HG02884 (cell line): Measurements from ENCODE around the gene GBF1.

Experiments used
- ATAC-seq: cut with Tn5 transposase; IDR thresholded peaks from one replicate; pipeline ENCODE4 v1.9.1; 2021; ENCODE audit warnings: mild to moderate bottlenecking, moderate library complexity; ENCODE audit not compliant: unreplicated experiment

GBF1 gene

DNA sequence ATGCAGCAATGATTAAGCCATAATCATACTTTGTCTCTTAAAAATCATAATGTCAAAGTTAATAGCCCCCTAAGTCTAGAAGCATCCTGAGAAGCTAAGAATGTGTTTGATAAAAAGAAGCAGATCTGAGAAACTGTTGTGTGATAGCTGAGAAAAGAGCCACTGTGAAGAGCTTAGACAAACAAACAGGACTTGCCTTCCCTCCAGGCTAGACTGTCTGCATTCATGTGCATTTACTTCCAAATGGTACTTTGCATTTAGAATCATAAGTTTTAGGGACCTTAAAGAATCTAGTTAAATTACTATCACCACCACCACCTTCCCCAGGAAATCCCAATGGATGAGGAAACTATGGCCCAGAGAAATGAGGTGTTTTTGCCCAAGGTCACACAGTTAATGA is 87.4 kb downstream of the GBF1 start:
- no peak for ATAC-seq

DNA sequence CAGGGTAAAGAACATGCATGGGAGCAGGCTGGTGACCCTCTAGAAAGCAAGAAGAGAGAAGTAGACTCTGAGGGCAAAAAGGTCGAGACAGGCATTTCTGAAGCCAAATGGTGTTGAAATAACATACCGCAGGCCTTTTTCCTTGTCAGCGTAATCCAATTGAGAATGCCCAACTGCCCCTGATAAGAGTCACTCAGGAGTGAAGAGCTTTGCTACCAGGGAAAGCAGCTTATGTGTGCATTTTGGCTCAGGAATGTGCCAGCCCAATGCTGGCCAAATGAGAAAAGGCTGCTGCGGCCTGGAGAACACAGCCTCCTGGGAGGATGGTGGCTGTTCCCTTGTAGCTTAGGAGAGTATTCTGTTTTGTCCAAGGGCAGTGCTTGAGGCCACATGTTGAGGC is 88.8 kb downstream of the GBF1 start:
- ATAC-seq: no peak

DNA sequence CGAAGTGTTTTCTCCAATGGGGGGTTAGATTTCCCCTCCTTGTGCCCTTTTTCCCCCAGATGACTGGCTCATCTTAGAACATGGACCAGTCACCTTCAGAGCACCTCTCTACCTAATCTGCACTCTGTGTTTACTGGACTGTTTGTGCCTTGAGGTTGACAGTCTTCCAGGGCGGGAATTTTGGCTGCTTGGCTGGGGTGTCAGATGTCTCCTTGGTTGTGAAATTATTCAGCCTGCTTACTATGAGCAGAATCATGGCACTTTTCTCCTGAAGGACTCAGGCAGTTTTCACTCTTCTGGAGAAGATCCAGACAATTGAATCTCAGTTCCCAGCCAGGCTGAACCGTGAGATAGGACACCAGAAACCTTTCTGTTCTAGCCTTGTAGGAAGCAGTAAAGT is 89.9 kb downstream of the GBF1 start:
- no peak for ATAC-seq

DNA sequence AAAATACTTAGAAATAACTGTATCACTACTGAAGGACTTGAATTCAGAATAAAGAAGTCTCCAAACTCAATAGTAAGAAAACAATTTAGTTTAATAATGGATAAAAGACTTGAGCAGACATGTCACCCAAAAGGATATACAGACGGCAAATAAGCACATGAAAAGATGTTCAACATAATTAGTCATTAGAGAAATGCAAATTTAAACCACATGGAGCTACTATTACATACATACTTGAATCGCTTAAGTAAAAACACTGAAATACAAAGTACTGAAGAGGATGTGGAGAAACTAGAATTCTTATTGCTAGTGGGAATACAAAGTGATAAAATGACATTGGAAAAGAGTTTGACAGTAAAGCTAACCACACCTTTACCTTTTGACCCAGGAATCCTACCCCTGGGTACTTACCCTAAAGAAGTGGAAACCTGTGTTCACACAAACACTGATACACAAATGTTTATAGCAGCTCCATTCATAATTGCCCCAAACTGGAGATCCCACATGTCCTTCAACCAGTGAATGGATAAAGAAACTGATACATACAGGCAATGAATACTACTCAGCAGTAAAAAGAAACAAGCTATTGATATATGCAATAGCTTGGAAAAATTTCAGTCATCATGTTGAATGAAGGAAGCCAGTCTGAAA is 95.8 kb downstream of the GBF1 start:
- ATAC-seq: no peak

DNA sequence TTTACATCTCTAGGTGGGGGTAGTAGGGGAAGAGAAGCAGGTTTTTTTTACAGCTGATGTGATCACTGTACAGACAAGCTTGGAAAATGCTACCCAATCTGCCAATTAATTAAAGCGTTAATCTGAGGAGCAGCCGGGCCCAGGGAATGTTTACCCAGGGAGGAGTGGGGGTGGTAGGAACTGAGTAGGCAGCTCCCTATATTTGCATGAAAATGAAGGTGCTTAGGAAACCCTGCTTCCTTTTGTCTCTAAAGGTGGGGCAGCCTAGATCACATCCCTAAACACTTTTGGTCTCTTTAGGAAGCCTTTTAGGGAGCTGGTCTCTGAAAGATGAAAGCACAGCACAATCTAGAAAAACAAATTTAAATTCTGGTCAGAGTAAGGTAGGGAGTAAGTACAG is 97.1 kb downstream of the GBF1 start:
- no peak for ATAC-seq

DNA sequence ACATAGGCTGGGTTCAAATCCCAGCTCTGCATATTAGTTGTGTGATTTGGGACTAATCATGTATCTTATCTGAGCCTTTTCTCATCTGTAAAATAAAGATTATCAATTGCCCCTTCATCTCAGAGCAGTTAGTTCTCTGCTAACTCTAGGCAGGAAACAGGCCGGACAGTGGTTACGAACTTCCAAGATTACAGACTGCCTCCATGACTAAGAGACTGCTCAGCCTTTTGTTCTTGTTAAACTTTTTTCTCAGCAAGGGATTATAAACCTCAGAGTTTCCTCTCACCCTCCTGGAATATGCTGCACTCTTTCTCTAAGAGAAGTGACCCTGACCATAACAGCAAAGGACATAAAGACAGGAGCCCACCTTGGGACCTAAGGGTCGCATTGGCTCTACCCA is 97.6 kb downstream of the GBF1 start:
- no peak for ATAC-seq

DNA sequence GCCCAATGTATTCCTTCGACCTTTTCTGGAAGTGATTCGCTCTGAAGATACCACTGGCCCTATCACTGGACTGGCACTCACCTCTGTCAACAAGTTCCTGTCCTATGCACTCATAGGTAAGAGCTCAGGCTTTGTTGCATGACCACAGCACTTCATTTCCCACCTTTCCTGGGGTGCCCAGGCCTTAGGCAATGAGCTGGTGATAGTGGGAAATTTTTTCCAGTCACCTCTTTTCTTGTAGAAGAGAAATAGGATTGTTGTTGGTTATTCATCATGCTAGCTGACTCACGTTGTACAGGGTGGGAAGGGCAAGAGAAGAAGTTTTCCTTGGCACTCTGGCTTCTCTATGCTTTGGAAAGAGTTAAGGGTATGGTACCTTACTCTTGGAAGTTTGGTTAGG is 98.7 kb downstream of the GBF1 start:
- no peak for ATAC-seq

DNA sequence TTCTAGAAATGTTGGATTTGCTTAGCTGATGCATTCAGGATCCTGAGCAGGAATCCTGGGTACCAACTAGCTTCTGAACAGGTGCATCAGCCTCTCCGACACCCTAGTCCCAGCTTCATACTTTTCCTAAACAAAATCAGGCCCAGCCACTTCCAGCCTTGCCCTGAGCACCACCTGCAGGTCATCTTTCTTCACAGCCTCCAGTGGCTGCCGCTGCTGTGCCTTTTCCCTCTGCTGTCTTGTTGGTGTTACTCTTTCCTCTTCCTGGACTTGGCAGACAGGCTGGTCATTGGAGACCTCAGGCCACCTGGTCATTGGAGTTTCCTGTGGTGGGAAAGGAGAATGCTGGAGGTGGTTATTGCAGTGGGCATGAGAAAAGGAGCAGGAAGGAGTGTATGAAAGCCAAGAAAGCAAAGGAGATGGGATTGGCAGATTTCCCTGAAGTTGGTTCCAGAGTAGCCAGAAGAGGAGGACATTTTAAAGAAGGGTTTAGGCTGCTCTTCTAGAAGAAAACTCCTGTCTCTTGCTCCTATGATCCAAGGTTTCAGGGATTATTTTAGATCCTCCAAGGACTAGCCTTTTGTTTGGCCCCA is 102.0 kb downstream of the GBF1 start:
- ATAC-seq: no peak

DNA sequence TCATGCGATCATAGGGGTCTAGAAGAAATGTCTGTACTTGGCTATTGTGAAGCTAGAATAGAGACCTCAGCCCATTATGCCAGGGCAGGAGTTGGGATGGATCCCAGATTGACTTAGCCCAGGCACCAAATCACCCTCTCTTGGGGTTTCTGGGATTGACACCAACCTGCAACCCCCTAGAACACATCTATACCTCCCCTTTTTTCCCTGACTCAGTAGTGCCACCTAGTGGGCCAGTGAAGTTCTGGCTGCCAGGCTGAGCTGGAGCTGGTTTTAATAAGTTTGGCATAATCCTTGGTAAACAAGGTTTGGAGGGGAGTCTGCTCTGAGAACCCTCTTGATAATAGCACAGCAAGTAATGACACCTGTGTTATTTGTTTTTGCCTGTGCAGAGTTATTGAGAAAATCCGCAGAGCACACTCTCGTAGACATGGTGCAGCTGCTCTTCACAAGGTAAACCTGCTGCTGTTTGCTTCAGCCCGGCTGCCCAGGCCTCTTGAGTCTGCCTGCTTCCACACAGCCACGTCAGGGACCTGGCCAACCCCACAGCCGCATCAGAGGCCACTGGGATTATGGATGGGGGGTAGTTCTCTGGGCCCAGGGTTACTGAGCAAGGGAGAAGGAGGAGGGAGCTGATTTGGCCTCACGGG is 106.9 kb downstream of the GBF1 start:
- no peak for ATAC-seq

DNA sequence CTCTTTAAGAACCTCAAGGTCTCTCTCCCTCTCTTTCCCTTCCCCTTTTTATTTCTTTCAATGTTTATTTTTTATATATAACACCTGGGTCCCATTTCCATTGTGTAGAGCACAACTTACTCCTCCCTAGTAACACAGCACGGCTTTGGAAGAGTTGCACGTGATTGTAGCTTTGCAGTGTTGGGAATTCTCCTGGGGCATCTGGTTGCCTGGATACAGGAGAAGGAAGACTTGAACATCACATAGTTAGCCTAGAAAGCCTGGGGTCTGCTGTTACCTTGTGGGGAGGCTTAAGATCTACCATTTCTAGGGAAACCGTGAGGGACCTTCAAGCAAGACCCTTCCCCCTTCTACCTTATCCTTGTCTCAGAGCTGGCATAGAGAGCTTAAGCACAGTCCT is 109.1 kb downstream of the GBF1 start:
- ATAC-seq: no peak

DNA sequence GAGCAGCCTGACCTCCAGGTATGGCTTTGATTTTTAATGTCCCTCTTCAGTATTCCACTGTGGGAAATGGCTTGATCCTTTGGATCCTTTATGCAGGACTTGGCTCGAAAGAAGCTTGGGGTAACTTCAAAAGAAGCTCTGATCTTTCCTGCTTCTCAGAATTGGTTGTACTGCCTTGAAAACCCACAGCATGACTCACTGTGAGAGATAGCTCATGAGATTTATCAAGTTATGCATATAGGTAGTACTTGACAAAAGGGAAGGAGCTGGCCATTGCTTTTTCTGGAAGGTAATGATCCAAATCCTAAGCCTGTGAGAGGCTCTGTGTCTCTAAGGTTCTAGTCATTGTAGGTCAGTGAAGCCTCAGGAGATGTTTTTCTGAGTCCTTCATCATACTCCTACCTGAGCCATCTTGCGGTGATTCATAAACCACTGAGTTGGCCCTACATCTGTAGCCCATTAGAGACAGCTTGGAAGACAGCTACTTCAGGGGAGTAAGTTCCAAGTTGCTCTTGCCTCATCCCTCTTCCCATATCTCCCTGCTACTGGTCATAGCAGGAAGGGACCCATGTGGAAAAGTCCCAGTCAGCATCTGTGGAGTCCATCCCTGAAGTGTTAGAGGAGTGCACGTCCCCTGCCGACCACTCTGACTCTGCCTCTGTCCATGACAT is 113.5 kb downstream of the GBF1 start:
- no peak for ATAC-seq

DNA sequence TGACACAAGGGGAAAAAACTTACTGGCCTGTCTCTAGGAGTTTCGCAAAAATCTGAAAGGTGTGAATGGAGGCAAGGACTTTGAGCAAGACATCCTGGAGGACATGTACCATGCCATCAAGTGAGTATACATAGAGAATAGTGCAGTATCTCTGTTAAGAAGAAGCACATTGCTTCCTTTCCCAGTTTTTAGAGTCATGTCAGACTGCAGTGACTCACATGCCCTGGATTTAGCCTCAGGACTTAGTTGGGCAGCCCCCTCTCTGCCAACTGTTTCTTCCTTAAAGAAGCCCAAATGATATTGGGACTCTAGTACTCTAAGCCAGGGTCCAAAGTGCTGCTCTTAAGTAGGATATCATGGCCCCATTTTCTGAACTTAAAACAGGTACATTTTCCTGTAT is 122.1 kb downstream of the GBF1 start:
- ATAC-seq: no peak

DNA sequence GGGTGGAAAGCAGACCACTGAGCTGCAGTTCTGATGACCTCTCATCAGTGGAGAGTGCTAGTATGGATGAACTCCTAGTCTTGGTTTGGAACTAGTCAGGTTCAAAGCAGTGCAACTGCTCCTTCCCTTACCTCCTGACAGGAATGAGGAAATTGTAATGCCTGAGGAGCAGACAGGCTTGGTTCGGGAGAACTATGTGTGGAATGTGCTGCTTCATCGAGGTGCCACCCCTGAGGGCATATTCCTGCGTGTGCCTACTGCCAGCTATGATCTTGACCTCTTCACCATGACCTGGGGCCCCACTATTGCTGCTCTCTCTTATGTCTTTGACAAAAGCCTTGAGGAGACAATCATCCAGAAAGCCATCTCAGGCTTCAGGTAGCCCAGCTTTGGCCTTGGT is 122.7 kb downstream of the GBF1 start:
- no peak for ATAC-seq

DNA sequence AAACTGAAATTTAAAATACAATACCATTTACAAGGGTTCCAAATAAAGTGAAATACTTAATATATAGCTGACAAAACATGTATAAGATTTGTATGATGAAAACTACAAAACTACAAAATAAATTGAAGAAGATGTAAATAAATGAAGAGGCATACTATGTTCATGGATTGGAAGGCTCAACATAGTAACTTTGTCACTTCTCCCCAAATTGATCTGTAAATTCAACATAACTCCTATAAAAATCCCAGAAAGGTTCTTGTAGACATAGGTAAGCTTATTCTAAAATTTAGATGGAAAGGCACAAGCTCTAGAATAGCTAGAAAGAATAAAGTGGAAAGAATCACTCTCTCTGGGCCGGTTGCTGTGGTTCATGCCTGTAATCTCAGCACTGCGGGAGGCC is 126.0 kb downstream of the GBF1 start:
- ATAC-seq: no peak

DNA sequence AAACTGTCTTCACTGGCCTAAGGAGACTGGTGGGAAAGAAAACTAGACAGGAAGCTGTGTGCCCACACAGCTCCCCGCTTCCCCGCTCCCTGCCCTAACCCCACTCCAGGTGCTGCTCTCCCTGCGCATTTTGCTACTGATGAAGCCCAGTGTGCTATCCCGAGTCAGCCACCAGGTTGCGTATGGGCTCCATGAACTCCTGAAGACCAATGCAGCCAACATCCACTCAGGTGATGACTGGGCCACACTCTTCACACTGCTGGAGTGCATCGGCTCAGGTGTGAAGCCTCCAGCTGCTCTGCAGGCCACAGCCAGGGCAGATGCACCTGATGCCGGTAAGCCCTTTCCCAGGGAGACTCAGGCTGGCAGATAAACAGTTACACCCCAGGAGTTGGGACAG is 129.9 kb downstream of the GBF1 start:
- ATAC-seq: no peak

DNA sequence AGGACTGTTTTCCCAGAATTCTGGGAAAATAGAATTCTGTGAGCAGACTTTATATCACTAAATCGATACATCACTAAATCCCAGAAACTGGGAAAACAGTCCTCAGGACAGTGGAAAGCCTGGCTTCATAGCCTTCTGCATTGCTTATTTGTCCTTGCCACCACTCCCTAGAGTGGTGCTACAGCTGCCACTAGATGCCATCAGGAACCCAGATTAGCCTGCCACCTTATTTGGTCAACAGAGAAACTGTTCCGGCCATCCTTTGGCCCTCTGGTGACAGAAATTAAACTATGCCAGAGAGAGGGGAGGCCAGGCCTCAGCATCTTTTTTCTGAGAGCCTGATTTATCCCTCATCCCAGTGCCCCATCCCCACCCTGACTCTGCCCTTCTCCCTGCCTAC is 130.5 kb downstream of the GBF1 start:
- no peak for ATAC-seq

DNA sequence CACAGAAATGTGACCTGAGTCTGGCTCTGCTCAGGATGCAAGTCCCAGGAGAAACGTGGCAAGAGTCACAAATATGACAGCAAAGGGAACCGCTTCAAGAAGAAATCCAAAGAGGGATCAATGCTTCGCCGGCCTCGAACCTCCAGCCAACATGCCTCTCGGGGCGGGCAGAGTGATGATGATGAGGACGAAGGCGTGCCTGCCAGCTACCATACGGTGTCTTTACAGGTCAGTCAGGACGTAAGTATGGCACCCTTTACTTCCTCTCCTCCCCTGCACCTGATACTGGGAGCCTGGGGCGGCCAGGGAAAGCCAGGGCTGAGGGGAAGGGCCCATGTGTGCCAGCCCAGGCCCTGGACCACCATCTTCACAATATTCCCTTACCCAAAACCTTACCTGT is 131.6 kb downstream of the GBF1 start:
- no peak for ATAC-seq

DNA sequence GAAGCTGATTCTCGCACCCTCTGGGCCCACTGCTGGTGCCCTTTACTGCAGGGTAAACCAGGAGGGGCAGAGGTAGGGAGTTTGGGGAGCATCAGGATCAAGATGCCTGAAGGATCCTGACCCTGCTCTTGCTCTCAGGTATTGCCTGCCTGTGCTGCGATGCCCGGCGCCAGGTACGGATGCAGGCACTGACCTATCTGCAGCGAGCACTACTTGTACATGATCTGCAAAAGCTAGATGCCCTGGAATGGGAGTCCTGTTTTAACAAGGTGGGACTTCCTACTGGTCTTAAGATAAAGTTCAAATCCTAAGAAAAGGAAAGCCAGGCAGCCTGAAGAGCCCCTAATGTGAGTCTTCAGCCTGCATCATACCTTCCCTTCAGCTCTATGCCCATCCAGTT is 134.1 kb downstream of the GBF1 start:
- ATAC-seq: no peak

DNA sequence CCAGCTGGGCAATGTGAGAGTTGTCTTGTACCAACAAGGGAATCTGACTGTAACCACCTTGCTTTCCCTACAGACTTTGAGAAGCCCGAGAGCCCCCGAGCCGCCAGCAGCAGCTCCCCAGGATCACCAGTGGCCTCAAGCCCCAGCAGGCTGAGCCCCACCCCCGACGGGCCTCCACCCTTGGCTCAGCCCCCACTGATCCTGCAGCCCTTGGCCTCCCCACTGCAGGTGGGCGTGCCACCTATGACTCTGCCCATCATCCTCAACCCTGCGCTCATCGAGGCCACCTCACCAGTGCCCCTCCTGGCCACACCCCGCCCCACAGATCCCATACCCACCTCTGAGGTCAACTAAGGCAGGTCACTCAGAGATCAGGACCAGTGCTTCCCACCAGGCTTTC is 136.7 kb downstream of the GBF1 start:
- ATAC-seq: no peak

DNA sequence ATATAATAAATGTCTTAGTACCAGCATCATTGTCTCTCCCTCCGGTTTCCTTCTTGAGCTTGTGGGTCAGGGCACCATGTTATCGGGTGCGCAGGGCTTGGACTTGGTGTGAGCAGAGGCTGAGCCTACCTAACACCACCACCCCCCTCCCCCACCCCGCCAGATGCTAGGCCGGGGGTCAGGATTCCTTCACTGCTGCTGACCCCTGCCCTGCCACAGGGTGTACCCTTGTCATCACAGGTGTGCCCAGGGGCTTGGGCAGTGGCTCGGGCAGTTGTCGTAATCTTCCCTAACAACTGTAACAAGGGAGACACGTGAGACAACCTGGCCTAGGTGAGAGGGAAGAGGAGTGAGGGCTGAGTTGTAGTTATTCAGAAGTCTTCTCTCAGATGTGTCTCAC is 137.5 kb downstream of the GBF1 start:
- ATAC-seq: no peak

DNA sequence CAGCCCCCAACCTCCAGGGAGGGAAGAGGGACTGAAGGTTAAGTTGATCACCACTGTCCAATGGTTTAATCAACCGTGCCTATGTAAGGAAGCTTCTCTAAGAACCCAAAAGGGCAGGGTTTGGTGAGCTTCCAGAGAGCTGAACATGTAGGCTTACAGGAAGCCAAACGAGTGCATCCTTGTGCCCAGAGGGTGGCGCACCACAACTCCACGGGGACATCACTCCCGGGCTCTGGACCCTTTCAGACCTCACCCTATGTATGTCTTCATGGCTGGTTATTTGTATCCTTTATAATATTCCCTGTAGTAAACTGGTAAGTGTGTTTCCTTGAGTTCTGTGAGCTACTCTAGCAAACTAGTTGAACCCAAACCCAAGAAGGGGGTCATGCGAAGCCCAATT is 138.7 kb downstream of the GBF1 start:
- ATAC-seq: no peak
